Endothelial cell (in vitro differentiated cells): ENCODE results near the gene NUDT9. TPM values are rescaled to one million over a fixed set of nuclear protein-coding genes. Genes with fewer than 3 reads are reported as not detected.

Experiments used
- DNase-seq: peaks from one replicate; pipeline ENCODE4 v3.0.0; 2021; ENCODE audit warnings: low spot score
- H3K27ac Mint-ChIP-seq: one replicate; pipeline ENCODE4 v1.8.0; 2021; ENCODE audit warnings: mixed read lengths, inconsistent platforms; ENCODE audit not compliant: unreplicated experiment
- H3K27me3 Mint-ChIP-seq: one replicate; pipeline ENCODE4 v1.8.0; 2021; ENCODE audit warnings: mild to moderate bottlenecking, moderate library complexity, mixed read lengths, inconsistent platforms; ENCODE audit not compliant: unreplicated experiment
- H3K36me3 Mint-ChIP-seq: one replicate; pipeline ENCODE4 v1.8.0; 2021; ENCODE audit warnings: mild to moderate bottlenecking, low read depth, mixed read lengths, inconsistent platforms; ENCODE audit not compliant: unreplicated experiment
- H3K4me1 Mint-ChIP-seq: one replicate; pipeline ENCODE4 v1.8.0; 2021; ENCODE audit warnings: mild to moderate bottlenecking, mixed read lengths, inconsistent platforms; ENCODE audit not compliant: unreplicated experiment
- H3K4me3 Mint-ChIP-seq: one replicate; pipeline ENCODE4 v1.8.0; 2021; ENCODE audit warnings: mild to moderate bottlenecking, mixed read lengths, inconsistent platforms; ENCODE audit not compliant: unreplicated experiment
- H3K9me3 Mint-ChIP-seq: one replicate; pipeline ENCODE4 v1.8.0; 2021; ENCODE audit warnings: mixed read lengths, inconsistent platforms; ENCODE audit not compliant: unreplicated experiment
- CTCF ChIP-seq: fragments of 200-600 bp; sonication (generic); IDR thresholded peaks from one replicate; pipeline ENCODE4 v1.5.0; 2021; ENCODE audit warnings: antibody characterized with exemption; ENCODE audit not compliant: unreplicated experiment
- total RNA-seq: library from RNA; stranded (reverse); fragmentation: NEBNext Ultra II Directional; extraction: Animal tissue kit (Norgen Biotek cat#: 25700); gene quantifications from one replicate; pipeline ENCODE4 v1.2.1, GENCODE V29; 2021; ENCODE audit not compliant: unreplicated experiment

The NUDT9 gene
- total RNA-seq, 1 donor from 2014 or later = 16.6 TPM

- no peak for DNase-seq
- Mint-ChIP-seq H3K9me3 (no peaks in the 10 kb centered on the region), H3K36me3 (no peaks in the 10 kb centered on the region), H3K4me3 (no peak overlapping the region), H3K27me3 (no peaks in the 10 kb centered on the region), H3K27ac (no peak overlapping the region), H3K4me1 (peaks cover 10% of the 10 kb centered on the region)
- no peak for TF ChIP-seq CTCF
Observed at GRCh38 chr4:87499403-87500091, 77.2 kb downstream of the NUDT9 start.

- Mint-ChIP-seq H3K4me1 (peaks cover 10% of the 10 kb centered on the region), H3K27me3 (no peaks in the 10 kb centered on the region), H3K4me3 (no peak overlapping the region), H3K36me3 (no peaks in the 10 kb centered on the region), H3K27ac (no peak overlapping the region), H3K9me3 (no peaks in the 10 kb centered on the region)
- no peak for TF ChIP-seq CTCF
- DNase-seq = no peak
Observed at GRCh38 chr4:87500092-87500462, 77.7 kb downstream of the NUDT9 start.

- Mint-ChIP-seq H3K4me3 (no peak overlapping the region), H3K27me3 (no peaks in the 10 kb centered on the region), H3K36me3 (no peaks in the 10 kb centered on the region), H3K9me3 (no peaks in the 10 kb centered on the region), H3K4me1 (peaks cover 10% of the 10 kb centered on the region), H3K27ac (no peak overlapping the region)
- DNase-seq = no peak
- no peak for TF ChIP-seq CTCF
Observed at GRCh38 chr4:87502580-87503238, 80.3 kb downstream of the NUDT9 start.

- H3K4me1 Mint-ChIP-seq = peaks cover 10% of the 10 kb centered on the region
- no peaks in the 10 kb centered on the region for H3K36me3 Mint-ChIP-seq
- no peaks in the 10 kb centered on the region for H3K9me3 Mint-ChIP-seq
- no peaks in the 10 kb centered on the region for H3K27me3 Mint-ChIP-seq
- no peak overlapping the region for H3K27ac Mint-ChIP-seq
- DNase-seq = no peak
- no peak overlapping the region for H3K4me3 Mint-ChIP-seq
- no peak for TF ChIP-seq CTCF
Observed at GRCh38 chr4:87505862-87506261, 83.5 kb downstream of the NUDT9 start.

GRCh38 chr4:87506974-87507701, 84.8 kb downstream of the NUDT9 start:
- no peaks in the 10 kb centered on the region for H3K9me3 Mint-ChIP-seq
- no peak overlapping the region for H3K4me3 Mint-ChIP-seq
- no peak for DNase-seq
- H3K27ac Mint-ChIP-seq = no peak overlapping the region
- no peaks in the 10 kb centered on the region for H3K36me3 Mint-ChIP-seq
- no peak for TF ChIP-seq CTCF
- H3K4me1 Mint-ChIP-seq = peaks cover 15% of the 10 kb centered on the region
- peaks cover 2% of the 10 kb centered on the region for H3K27me3 Mint-ChIP-seq
